IPS-11a (cell line): ENCODE measurements around the gene ATP10A.

Source experiments
- H3K4me3 ChIP-seq: one replicate; pipeline ENCODE4 v1.5.1; 2013; ENCODE audit warnings: low read depth, low read length, control low read depth

ATP10A gene

DNA sequence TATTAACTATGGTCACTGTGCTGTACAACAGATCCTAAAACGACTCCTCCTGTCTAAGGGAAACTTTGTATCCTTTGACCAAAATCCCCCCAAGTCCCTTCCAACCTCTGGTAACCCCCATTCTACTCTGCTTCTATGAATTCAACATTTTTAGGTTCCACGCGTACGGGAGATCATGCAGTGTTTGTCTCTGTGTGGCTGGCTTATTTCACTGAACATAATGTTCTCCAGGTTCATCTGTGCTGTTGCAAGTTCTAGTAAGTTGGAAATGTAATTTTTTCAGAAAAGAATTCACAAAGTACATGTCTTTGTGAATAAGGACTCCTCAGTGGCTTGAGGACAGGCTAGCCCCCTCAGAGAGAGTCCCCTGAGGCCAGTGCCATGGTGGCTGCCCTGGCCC, 66.1 kb downstream of the ATP10A start:
- H3K4me3 ChIP-seq: no peak overlapping the region

DNA sequence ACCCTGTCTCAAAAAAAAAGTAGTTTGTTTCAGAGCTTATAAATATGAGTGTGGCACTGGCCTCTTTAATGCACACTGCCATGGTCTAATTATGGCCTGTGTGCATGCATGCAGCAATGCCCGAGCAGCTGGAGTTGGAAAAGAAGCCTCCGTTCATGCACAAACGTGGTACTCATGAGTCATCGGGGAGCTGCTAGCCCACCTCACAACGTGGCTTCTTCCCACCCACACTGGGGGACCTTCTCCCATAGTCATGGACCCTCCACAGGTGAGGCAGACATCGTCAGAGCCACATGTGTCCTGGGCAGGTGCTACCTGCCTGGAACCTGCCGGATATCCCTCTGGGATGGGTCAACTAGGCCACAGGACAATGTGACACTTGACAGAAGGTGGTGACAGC, 66.7 kb downstream of the ATP10A start:
- no peak overlapping the region for H3K4me3 ChIP-seq

DNA sequence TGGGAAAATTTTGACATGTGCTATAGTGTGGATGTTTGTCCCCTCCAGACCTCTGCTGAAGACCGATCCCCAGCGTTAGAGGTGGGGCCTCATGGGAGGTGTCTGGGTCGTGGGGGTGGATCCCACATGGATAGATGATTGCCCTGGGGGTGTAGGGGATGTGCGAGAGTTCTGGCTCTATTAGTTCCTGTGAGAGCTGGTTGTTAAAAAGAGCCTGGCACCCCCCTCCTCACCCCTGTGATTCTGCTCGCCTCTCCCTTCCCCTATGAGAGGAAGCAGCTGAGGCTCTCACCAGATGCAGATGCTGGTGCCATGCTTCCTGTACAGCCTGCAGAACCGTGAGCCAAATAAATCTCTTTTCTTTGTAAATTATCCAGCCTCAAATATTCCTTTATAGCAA, 67.4 kb downstream of the ATP10A start:
- no peak overlapping the region for H3K4me3 ChIP-seq

DNA sequence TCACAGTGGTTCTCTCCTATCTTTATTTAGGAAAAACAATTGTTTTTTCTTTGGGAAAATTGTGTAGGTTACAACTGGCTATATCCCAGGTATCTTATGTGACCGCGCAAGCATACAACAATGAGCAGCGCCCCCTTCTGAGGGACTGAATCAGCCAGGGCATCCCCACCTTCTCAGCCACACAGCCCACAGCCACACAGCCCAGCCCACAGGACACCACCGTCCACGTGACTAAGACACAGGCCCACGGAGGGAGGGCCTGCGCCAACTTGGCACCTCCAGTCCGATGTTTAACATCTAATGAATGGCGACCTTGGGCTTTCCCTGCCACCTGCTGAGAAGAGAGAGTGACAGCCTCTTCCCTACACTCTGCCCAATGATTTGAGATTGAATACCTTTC, 68.1 kb downstream of the ATP10A start:
- H3K4me3 ChIP-seq: no peak overlapping the region

DNA sequence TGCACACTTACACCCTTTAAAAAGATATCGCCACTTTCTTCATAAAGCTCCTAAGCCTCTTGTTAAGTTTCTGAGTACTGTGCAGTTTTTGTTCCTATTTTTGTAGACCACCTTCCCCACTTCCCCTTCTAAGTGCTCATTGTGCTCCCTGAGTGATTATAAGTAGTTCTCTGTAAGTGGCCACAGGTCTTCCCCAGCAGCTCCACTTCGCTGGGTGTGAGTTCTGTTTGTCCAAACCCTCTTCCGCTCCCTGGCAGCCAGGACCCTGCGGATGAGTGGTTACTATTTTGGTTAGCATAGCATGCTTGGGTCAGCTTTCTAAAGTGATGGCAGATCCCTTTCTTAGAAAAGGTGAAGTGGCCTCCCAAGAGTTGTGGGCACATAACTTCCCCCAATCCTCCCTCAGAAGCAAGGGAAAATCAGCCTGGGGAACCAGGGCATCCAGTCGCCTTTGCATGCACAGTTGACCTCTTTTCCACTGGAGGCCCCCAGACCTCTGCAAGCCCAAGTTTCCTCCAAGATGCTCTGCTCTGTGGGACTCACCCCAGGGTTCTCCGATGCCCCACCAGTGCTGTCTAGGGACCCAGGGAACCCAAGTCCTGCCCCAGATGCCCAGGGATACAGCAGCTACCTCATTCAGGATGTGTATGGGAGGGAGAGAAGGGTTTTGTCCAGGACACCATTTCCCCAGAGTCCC, 69.6 kb downstream of the ATP10A start:
- no peak overlapping the region for H3K4me3 ChIP-seq

DNA sequence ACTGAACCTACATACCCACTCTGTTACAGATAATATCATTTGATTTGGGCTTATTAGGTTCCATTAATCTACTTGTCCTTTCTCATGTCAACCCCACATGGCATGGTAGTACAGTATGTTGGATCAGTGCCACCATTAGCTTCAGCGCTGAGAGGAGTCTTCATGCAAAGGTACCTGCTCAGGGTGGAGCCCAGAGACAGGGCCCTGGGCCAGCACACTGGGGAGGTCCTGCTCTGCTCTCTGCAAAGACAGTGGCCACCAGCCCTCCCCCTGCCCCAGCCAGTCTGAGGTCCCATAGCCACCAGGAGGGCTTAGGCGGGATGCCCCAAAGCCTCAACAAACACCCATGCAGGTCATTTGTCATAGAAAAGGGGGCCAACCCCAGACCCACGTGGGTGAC, 71.0 kb downstream of the ATP10A start:
- H3K4me3 ChIP-seq: no peak overlapping the region

DNA sequence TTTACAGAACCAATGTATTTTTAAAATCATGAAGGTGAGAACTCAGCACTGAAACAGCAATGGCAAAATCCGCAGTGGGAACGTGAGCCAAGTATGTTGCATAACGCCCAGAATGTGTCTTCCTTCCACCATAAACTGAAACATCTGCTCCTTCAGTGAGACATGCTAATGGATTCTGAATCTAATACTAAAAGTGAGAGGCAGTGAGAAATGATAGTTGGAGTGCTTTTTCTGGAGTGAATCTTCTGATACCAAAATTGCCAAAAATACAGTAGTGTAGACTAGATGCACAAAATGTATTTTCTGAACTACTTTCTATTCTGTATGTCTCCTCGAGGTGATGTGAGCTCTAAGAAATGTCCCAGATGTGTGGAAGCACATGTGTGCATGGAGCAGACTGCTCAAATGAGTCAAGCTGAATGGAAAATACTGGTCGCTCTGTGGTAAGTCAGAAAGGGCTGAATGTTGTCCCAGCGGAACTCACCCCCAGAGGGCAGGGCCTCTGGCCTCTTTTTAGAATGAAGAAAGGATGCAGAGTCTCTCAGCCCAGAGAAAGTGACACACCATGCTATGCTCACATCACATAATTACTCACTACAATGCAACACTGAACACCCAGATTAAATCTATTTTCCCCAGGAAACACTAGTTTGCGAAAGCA, 73.0 kb downstream of the ATP10A start:
- H3K4me3 ChIP-seq: no peak overlapping the region

DNA sequence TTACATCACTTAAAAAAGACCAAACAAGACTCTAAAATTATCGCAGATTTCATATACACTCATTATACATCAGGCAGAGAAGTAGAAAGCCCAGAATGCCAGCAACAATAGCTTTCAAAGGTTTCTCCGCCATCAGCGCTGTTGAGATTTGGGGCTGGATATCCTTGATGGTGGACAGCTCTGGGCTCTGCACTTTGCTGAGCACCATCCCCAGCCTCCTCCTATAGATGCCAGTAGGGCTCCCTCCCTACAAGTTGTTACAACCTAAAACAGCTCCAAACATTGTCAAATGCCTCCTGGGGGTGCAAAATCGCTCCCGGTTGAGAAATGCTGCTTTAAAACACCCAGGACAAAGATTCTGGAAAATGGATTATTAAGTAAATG, 73.5 kb downstream of the ATP10A start:
- no peak overlapping the region for H3K4me3 ChIP-seq

DNA sequence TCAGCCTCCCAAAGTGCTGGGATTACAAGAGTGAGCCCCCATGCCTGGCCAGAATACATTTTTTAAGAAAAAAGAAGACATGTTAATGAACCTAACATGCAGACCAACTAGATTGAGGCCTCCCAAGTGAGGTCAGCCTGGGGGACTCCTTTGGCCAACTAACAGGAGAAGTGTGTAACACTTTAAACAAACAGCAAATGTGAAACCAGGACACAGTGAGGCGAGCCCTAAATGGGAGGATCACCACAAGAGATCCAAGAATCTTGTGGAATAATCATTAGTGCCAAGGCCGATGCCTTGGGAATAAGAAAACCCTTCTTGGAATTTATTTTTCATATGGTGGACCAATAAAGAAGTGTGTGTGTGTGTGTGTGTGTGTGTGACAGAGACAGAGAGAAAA, 73.9 kb downstream of the ATP10A start:
- no peak overlapping the region for H3K4me3 ChIP-seq

DNA sequence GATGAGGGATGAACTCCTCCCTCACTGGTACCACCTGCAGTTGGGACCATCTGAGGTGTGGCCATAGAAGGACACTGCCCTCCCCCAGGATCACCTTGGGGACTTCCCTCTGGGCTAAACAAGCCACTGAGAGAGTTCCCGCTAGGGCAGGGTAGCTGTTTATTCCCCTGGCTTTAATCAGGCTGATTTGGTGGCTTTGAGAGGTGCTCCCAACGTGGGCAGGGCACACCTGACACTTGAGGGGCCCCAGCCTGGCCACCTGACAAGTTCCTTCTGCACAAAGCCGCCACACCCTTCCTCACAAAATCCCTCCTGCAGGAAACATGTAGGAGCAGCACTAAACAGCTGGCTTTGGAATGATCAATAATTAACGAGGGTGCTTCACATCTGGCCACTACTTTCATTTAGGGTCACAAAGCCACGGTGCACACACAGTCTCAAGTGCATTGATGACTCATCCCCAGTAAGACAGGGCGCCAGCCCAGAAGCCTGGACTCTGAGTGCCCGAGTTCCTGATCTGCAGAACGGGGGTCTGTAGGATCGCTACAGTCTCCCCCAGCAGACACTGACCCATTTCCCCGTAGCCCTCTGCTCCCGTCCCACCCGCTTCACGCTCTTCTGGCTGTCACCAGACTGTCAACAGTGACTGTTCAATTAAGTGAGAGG, 75.1 kb downstream of the ATP10A start:
- no peak overlapping the region for H3K4me3 ChIP-seq

DNA sequence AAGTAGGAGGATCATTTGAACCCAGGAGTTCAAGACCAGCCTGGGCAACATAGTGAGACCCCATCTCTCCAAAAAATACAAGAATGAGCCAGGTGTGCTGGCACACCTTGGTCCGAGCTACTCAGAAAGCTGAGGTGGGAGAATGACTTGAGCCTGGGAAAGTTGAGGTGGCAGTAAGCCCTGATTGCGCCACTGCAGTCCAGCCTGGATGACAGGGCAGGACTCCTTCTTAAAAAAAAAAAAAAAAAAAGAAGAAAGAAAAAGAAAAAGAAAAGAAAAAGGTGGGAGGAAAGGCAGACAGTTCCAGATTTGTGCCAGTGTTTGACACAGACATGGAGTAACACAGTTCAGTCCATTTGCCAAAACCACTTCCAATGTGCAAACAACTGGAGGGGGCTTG, 75.7 kb downstream of the ATP10A start:
- no peak overlapping the region for H3K4me3 ChIP-seq

DNA sequence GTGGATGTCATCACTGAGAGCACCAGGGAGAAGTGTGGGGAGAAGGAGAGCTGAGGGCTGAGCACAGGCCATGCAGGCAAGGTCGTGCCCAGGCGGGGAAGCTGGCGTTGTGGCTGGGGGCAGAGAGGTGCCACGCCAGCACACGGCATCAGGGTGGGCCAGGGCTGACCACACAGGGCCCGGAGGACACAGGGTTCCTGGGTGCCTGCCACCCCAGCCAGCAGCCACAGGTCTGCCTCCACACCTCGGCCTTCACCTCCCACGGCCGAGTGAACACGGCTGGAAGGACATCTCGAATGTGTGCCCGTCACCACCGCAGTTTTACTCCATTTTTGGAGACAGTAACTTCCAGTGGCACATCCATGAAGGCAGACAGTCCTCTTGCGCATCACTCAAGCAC, 77.1 kb downstream of the ATP10A start:
- no peak overlapping the region for H3K4me3 ChIP-seq

DNA sequence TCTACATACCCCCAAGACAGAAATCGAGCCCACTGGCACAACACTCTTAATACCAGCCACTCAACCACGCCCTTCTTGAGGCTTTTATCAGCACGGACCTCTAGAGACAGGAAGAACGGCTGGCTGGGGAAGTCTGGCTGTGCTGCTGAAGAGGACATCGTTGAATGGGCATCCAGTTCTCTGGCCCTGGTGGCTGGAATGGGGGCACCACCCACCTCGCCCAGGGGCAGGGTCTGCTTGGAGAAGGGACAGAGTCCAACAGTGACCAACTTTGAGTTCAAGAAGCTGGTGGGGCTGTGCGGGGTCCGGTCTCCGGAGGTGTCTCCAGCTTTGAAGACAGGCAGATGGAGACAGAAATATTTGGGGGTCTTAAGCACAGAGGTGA, 77.5 kb downstream of the ATP10A start:
- H3K4me3 ChIP-seq: no peak overlapping the region

DNA sequence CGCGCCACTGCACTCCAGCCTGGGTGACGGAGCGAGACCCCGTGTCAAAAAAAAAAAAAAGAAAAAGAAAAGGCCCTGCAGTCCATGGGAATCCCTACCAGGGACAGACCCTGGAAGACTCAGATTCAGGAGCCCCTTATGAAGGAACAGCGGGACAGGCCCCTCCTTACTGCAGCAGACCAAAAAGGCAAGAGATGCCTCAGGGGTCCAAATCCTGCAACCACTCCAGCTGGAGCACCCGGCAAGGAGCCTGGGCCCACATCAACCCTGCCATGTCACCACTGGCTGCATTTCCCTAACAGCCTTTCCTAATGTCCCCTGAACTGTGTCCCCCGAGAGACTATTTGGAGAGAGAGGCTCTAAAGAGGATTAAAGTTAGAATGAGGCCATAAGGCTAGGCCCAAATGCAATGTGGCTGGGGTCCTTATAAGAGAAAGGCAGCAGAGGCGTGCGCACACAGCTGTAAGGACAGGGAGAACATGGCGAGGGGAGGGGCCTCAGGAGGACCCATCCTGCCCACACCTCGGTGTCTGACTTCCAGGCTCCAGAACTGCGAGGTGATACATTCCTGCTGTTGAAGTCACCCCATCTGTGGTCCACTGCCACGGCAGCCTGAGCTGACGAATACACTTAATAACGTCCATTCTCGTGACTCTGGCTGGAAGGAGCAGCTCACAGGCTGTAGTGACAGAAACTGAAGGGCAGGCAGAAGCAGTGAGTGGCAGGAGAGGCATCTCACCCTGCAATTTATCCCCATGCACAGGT, 78.1 kb downstream of the ATP10A start:
- H3K4me3 ChIP-seq: no peak overlapping the region

DNA sequence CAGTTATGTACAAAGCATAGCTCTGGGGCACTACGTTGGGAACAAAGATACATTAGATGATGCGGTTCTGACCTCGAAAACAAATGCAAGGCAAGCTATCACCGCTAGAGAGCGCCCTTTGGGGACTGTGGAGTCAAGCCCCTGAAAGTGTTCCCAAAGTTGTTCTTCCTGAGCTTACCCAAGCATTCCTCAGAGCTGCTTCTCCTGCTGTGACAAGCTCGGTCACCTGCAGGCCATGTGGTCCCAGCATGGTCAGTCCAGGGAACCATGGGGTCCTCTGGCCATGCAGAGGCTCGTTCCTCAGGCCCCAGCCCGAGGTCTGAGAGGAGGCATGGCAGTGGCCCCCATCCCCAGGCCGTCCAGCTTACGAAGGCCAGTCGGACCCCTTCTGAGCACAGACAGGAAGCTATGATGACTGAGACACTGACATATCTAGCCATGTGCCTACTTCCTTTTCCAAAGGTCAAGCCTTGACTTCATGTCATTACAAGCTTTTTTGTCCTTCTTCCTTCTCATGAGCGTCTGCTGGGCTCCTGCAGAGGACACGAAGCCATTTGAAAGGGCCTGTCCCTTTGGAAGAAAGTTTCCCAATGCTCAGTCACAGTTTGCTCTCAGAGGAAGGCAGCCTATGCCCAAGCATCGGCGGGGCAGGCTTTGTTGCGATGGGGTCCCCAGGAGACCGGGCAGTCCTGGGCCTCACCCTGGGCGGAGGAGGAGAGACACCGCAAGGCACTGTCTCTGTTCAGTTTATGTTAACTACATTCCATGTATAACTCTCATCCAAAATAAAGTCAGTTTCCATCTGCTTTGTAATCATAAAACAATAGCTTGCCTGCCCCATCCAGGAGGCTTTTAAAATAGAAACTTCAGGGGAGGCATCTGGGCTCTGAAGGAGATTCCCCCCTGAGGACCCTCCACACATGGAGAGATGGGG, 79.3 kb downstream of the ATP10A start:
- no peak overlapping the region for H3K4me3 ChIP-seq

DNA sequence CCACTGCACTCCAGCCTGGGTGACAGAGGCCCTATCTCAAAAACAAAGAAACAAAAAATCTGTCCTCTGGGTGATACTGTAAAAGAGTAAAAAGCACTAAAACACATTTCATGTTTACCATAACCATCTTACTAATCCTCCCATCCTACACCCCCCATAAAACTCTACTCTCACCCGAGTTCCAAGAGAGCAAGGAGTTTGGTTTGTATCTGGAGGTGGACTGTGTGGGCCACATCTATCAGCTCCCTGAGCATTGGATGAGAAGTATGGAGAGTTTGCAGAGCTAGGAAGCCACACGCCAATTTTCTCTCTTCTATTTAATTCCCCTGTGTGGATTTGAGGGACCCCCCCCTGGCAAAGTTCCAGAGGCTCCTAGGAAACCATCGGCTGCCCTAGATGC, 80.0 kb downstream of the ATP10A start:
- no peak overlapping the region for H3K4me3 ChIP-seq

DNA sequence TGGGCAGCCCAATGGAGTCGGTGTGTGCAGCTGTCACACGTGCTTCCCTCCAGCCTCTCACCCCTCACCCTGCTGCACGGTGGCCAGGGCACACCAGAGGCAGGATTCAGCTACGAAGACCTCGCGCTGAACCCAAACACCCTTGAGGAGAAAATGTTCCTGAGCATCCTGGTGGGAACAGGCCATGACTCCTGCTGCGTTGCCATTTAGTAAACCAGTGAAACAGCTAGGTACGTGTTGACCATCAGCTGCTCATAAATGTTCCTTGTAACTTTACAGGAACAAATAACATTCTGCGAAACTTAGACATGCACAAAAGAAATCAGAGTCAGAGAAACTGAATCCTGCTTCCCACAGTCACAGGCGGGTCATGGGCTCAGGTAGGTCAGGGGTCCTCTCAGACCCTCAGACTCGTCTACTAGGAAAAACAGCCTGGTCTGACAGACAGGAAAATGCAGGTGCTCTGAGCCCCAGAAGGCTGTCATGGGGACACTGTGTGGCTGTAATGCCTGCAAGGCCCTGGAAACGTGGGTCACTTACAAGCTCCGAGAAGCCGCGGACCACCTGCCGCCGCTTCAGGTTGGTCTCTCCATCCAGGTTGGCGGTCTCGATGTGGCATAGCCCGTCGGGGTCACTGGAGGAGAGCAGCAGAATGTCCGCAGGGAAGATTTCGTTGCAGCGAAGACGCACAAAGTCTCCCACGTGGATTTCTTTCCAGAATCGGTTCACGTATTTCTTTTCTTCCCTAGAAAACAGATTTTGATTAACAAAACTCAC, 82.5 kb downstream of the ATP10A start:
- no peak overlapping the region for H3K4me3 ChIP-seq

DNA sequence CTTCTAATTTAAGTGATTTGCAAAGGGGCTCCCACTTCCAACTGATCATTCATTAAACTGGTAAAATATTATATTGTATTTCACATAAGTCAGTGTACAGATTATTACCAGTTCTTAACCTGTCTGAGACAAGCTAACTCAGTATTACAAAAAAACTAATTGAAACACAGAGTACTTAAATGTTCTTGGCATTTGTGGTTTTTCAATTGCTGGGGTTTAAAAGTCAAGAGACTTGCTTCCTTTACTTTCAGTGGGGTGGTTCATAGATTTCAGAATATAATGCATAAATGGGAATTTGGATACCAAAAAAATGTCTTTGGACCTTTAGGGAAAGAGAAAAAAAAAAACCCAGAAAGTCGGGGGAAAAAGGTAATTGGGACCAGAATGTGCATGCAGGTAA, 85.0 kb downstream of the ATP10A start:
- H3K4me3 ChIP-seq: no peak overlapping the region

DNA sequence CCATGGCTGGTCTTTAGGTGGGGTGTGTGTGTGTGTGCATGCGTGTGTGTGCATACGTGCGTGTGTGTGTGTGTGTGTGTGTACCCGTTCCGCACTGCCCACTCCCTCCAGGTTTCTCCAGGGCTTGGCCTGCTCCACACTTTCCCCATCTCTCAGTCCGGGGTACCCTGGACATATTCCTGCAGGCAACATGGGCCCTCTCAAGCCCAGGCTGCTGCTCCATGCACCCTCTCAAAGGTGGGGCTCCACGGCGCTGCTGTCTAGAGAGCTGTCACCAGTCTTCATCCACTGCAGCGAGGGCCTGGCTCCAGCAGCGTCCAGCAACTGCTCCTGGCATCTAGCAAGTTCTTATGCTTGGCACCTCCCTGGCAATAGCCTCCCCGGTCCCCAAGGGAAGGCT, 86.1 kb downstream of the ATP10A start:
- no peak overlapping the region for H3K4me3 ChIP-seq
